Left ventricle myocardium inferior (tissue), 1 donor: ENCODE measurements around the gene GRAMD2B. TPM values are rescaled to one million over a fixed set of nuclear protein-coding genes. Genes with fewer than 3 reads are reported as not detected.

Experiments
- DNase-seq: peaks from one replicate; pipeline ENCODE4 v3.0.0-alpha.2; 2020
- H3K27ac ChIP-seq: fragments of 200-600 bp; replicated peaks from 2 replicates; pipeline ENCODE4 v1.8.0; 2021
- H3K27me3 ChIP-seq: fragments of 200-600 bp; 2 replicates; pipeline ENCODE4 v1.8.0; 2021; ENCODE audit warnings: low read depth
- H3K36me3 ChIP-seq: fragments of 200-600 bp; 2 replicates; pipeline ENCODE4 v1.8.0; 2021
- H3K4me1 ChIP-seq: fragments of 200-600 bp; 2 replicates; pipeline ENCODE4 v1.8.0; 2021
- H3K4me3 ChIP-seq: fragments of 200-600 bp; 2 replicates; pipeline ENCODE4 v1.8.0; 2021; ENCODE audit warnings: mild to moderate bottlenecking, moderate library complexity
- H3K9me3 ChIP-seq: fragments of 200-600 bp; replicated peaks from 2 replicates; pipeline ENCODE4 v1.8.0; 2021
- CTCF ChIP-seq: fragments of 200-600 bp; IDR thresholded peaks from 2 replicates; pipeline ENCODE4 v1.8.0; 2021; ENCODE audit warnings: antibody characterized with exemption, mild to moderate bottlenecking, borderline replicate concordance
- intact Hi-C: fragments of 100-400 bp; cut with micrococcal nuclease; formaldehyde crosslinking; loops from one replicate; pipeline ENCODE4 v1.11.0; 2022
- total RNA-seq: library from RNA; stranded (reverse); fragmentation: NEBNext Ultra II Directional; extraction: Animal tissue kit (Norgen Biotek cat#: 25700); gene quantifications from one replicate; pipeline ENCODE4 v1.2.1, GENCODE V29; 2021
- donor health status: DM: no; HTN: yes; CAD: no; lungs with severe emphysema.

The GRAMD2B gene
- total RNA-seq, 1 donor from 2014 or later, result 24.6 TPM

DNA sequence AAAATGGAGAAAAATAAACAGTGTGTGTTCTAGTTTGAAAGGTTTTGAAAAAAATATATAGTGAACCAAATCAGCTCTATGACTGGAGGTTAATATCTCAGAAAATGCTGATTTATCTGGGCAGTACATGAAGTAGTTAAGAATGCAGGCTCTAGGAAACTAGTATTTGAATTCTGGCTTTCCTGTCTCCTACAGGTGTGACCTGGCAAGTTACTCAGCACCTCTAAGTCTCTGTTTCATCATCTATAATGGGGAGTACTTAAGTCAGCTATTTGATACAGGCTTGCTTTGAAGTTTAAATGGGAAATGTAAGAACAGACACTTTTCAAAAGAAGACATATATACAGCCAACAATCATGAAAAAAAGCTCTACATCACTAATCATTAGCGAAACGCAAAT lies 5.2 kb downstream of the GRAMD2B start:
- no peaks in the 10 kb centered on the region for H3K9me3 ChIP-seq
- DNase-seq, result no peak
- no peak for TF ChIP-seq CTCF
- H3K4me3 ChIP-seq, result no peak overlapping the region
- H3K27ac ChIP-seq, result no peak overlapping the region
- intact Hi-C loops, result no loop called here
- no peaks in the 10 kb centered on the region for H3K27me3 ChIP-seq
- H3K36me3 ChIP-seq, result peaks cover 52% of the 10 kb centered on the region
- H3K4me1 ChIP-seq, result peaks cover 66% of the 10 kb centered on the region

GRCh38 chr5:126430631-126431030 lies 7.4 kb downstream of the GRAMD2B start:
- intact Hi-C loops, result no loop called here
- H3K27ac ChIP-seq, result no peak overlapping the region
- H3K27me3 ChIP-seq, result no peaks in the 10 kb centered on the region
- no peak for TF ChIP-seq CTCF
- no peaks in the 10 kb centered on the region for H3K9me3 ChIP-seq
- peaks cover 55% of the 10 kb centered on the region for H3K36me3 ChIP-seq
- H3K4me3 ChIP-seq, result no peak overlapping the region
- peaks cover 60% of the 10 kb centered on the region for H3K4me1 ChIP-seq
- DNase-seq, result no peak

DNA sequence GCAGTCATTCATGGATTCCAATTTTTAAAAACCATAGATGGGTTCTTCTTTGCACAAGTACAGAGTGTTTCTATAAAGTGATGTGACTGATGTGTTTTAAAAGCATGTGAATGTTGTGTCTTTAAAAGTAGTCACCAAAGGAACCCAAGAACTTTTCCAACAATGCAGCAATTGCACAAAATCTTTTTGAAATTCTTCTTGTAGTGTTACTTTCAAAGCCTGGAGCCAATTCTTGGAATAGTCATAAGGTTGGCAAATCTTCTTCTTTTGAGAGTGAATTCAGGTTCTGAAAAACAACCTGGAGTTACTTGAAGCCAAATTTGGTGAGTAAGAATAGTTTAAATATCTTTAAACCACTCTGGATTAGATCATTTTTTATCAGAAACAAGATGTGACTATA lies 10.5 kb downstream of the GRAMD2B start:
- no peak for TF ChIP-seq CTCF
- peaks cover 62% of the 10 kb centered on the region for H3K36me3 ChIP-seq
- H3K9me3 ChIP-seq, result no peaks in the 10 kb centered on the region
- no peak for DNase-seq
- peaks cover 34% of the 10 kb centered on the region for H3K4me1 ChIP-seq
- H3K27ac ChIP-seq, result no peak overlapping the region
- intact Hi-C loops, result no loop called here
- no peaks in the 10 kb centered on the region for H3K27me3 ChIP-seq
- H3K4me3 ChIP-seq, result no peak overlapping the region

DNA sequence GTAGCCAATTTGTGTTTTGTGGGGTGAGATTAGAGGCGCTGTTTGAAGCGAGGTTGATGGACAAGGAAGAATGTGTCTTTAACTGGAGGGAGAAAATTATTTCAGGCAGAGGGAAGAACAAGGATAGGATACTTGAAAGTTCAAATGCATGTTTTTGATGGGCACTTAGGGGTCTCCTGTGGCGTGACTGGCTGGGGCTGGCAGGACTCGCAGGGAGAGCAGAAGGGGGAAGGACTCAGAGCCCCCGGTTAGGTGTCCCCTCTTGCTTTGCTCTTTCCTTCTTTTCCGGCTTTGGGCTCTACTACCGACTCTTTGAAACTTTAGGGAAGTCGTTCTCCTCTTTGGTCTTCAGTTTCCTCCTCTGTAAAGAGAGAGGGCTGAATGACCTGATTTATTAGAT lies 12.1 kb downstream of the GRAMD2B start:
- intact Hi-C loops, result no loop called here
- DNase-seq, result no peak
- Histone ChIP-seq H3K27ac (no peak overlapping the region), H3K4me3 (no peak overlapping the region), H3K27me3 (no peaks in the 10 kb centered on the region), H3K4me1 (peaks cover 34% of the 10 kb centered on the region), H3K36me3 (peaks cover 60% of the 10 kb centered on the region), H3K9me3 (peaks cover 6% of the 10 kb centered on the region)
- TF ChIP-seq CTCF, result no peak

GRCh38 chr5:126435714-126436113 lies 12.5 kb downstream of the GRAMD2B start:
- H3K4me1 ChIP-seq, result peaks cover 34% of the 10 kb centered on the region
- no peak for TF ChIP-seq CTCF
- H3K27ac ChIP-seq, result no peak overlapping the region
- peaks cover 57% of the 10 kb centered on the region for H3K36me3 ChIP-seq
- intact Hi-C loops, result no loop called here
- no peak overlapping the region for H3K4me3 ChIP-seq
- DNase-seq, result no peak
- H3K9me3 ChIP-seq, result peaks cover 11% of the 10 kb centered on the region
- H3K27me3 ChIP-seq, result no peaks in the 10 kb centered on the region

DNA sequence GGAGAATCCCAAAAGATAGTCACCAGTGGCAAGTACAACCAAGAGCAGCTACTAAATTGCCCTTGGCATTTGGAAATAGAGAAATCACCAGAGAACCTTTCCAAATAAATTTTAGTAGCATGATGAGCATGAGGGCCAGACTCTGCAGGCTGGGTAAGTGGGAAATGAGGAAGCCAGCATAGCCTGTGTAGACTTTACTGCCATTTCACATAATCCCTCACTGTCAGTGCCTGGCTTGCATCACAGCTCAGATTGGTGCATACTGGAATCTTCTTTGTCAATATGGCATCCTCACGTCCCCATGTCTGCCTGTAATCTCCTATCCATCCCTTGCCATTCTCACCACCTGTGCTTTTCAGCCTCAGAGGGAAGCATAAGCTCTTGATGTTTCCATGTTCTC lies 14.5 kb downstream of the GRAMD2B start:
- no peaks in the 10 kb centered on the region for H3K27me3 ChIP-seq
- H3K36me3 ChIP-seq, result peaks cover 41% of the 10 kb centered on the region
- intact Hi-C loops, result no loop called here
- no peak overlapping the region for H3K4me3 ChIP-seq
- no peak for DNase-seq
- H3K27ac ChIP-seq, result no peak overlapping the region
- TF ChIP-seq CTCF, result no peak
- H3K9me3 ChIP-seq, result peaks cover 11% of the 10 kb centered on the region
- peaks cover 35% of the 10 kb centered on the region for H3K4me1 ChIP-seq
